WTC11 (cell line): ENCODE measurements around the gene GAB4. TPM values are rescaled to one million over a fixed set of nuclear protein-coding genes. Genes with fewer than 3 reads are reported as not detected.

Source experiments
- ATAC-seq: fragments of 200-7000 bp; cut with Tn5 transposase; 2 replicates; pipeline ENCODE4 v1.10.0; 2021; ENCODE audit warnings: mild to moderate bottlenecking, moderate library complexity
- Bru-seq: library from RNA; stranded (reverse); fragments of 400-500 nt; gene quantifications from one replicate; lab custom pipeline; 2021; lab: Mats Ljungman, UMichigan
- CTCF ChIA-PET: fragments of 300-600 bp; sonication (Branson Sonifier 250); formaldehyde crosslinking; loops from one replicate; lab custom pipeline; 2021; ENCODE audit warnings: antibody characterized with exemption; lab: Charles Lee
- POLR2A ChIA-PET: fragments of 350-600 bp; sonication (Branson Sonifier 250); formaldehyde crosslinking; loops from one replicate; lab custom pipeline; 2021; ENCODE audit warnings: antibody characterized with exemption; lab: Charles Lee
- DNase-seq: peaks from one replicate; pipeline ENCODE4 v3.0.0; 2021; ENCODE audit warnings: low spot score
- H3K27ac Mint-ChIP-seq: 2 replicates; pipeline ENCODE4 v1.8.0; 2021; ENCODE audit warnings: mixed read lengths
- H3K27me3 Mint-ChIP-seq: 2 replicates; pipeline ENCODE4 v1.8.0; 2021; ENCODE audit warnings: low read depth, mild to moderate bottlenecking, moderate library complexity, mixed read lengths
- H3K36me3 Mint-ChIP-seq: 2 replicates; pipeline ENCODE4 v1.8.0; 2021; ENCODE audit warnings: mixed read lengths
- H3K4me1 Mint-ChIP-seq: 2 replicates; pipeline ENCODE4 v1.8.0; 2022; ENCODE audit warnings: mixed read lengths
- H3K4me3 Mint-ChIP-seq: 2 replicates; pipeline ENCODE4 v1.8.0; 2021; ENCODE audit warnings: mild to moderate bottlenecking, moderate library complexity, mixed read lengths
- H3K9me3 Mint-ChIP-seq: 2 replicates; pipeline ENCODE4 v1.8.0; 2021; ENCODE audit warnings: mixed read lengths
- AFF4 ChIP-seq: sonication (generic); formaldehyde crosslinking; IDR thresholded peaks from 2 replicates; pipeline ENCODE4 v1.8.1; 2023; ENCODE audit warnings: mild to moderate bottlenecking, missing genetic modification reagents, borderline replicate concordance
- ARID4B ChIP-seq: sonication (generic); formaldehyde crosslinking; IDR thresholded peaks from 2 replicates; pipeline ENCODE4 v1.8.0; 2023; ENCODE audit warnings: missing genetic modification reagents, mild to moderate bottlenecking, borderline replicate concordance
- ATF3 ChIP-seq: sonication (generic); formaldehyde crosslinking; conservative IDR thresholded peaks from 2 replicates; pipeline ENCODE4 v1.8.1; 2022; ENCODE audit warnings: mild to moderate bottlenecking, missing genetic modification reagents
- EMX1 ChIP-seq: fragments of 250-450 bp; sonication (Bioruptor Pico); IDR thresholded peaks from 2 replicates; pipeline ENCODE4 v1.8.0; 2021; ENCODE audit warnings: mild to moderate bottlenecking
- FOXJ3 ChIP-seq: sonication (generic); formaldehyde crosslinking; IDR thresholded peaks from 2 replicates; pipeline ENCODE4 v1.9.0; 2021; ENCODE audit warnings: missing genetic modification reagents, mild to moderate bottlenecking, borderline replicate concordance
- FOXP1 ChIP-seq: sonication (generic); formaldehyde crosslinking; IDR thresholded peaks from 2 replicates; pipeline ENCODE4 v1.8.0; 2022; ENCODE audit warnings: missing genetic modification reagents, mild to moderate bottlenecking, moderate library complexity, borderline replicate concordance
- MLX ChIP-seq: sonication (generic); formaldehyde crosslinking; IDR thresholded peaks from 2 replicates; pipeline ENCODE4 v1.8.1; 2023; ENCODE audit warnings: mild to moderate bottlenecking, missing genetic modification reagents, moderate library complexity
- USF1 ChIP-seq: sonication (generic); formaldehyde crosslinking; IDR thresholded peaks from 2 replicates; pipeline ENCODE4 v1.8.0; 2022; ENCODE audit warnings: mild to moderate bottlenecking, missing genetic modification reagents
- USF2 ChIP-seq: sonication (generic); formaldehyde crosslinking; IDR thresholded peaks from 2 replicates; pipeline ENCODE4 v1.8.1; 2023; ENCODE audit warnings: mild to moderate bottlenecking, missing genetic modification reagents, moderate library complexity
- long read RNA-seq, 3 experiments: library from RNA in 1 of 3; library from capped mRNA in 1 of 3; library from polyadenylated mRNA in 1 of 3; unstranded in 2 of 3; stranded (forward) in 1 of 3; transcript quantifications; one replicate each; pipeline ENCODE4 v2.0.0, GENCODE V29; 2021
- total RNA-seq: library from RNA; stranded (reverse); gene quantifications from 3 replicates; pipeline ENCODE4 v1.2.3, GENCODE V29; 2021

GAB4 gene
- total RNA-seq = 0.09 to 0.16 TPM in 2 of 3 replicates, not detected in the other
- Bru-seq, nascent RNA = percentile 13 among the genes with signal in this experiment
- long read RNA-seq, experiment 1 = 0 reads
- long read RNA-seq, experiment 2 = 0 reads
- long read RNA-seq, experiment 3 = 0 reads

GRCh38 chr22:17007852-17008731 is at the start of gene GAB4:
Gene GAB4, minus strand, starts transcription at chr22:17008222. Its CDS starts 108 bp downstream, at chr22:17008114.
- TF ChIP-seq USF1 (CRISPR knock-in tag) (no peak; the same call in 1 of the 2 replicates), ATF3 (CRISPR knock-in tag) (no peak), FOXJ3 (CRISPR knock-in tag) (no peak)
- Mint-ChIP-seq H3K36me3 (peaks cover 48% of the 10 kb centered on the region), H3K4me1 (no peaks in the 10 kb centered on the region), H3K27ac (no peak within 1 kb of the TSS), H3K4me3 (peak within 1 kb of the TSS; percentile 54), H3K27me3 (peaks cover 70% of the 10 kb centered on the region), H3K9me3 (peaks cover 72% of the 10 kb centered on the region)
- DNase-seq (no peak), ATAC-seq (no peak)
- ChIA-PET POLR2A (no interaction called here), CTCF (interaction anchor here (0.7 kb wide), 1 partner anchor 46 kb away, joined by 3 read pairs; no protein-coding TSS in a partner anchor)

GRCh38 chr22:17056807-17057206 is 48.8 kb upstream of the GAB4 start:
- Mint-ChIP-seq H3K4me1 (no peaks in the 10 kb centered on the region), H3K27me3 (peaks cover 17% of the 10 kb centered on the region), H3K9me3 (peaks cover 1% of the 10 kb centered on the region), H3K36me3 (no peaks in the 10 kb centered on the region), H3K4me3 (no peak overlapping the region), H3K27ac (no peak overlapping the region)
- CTCF ChIA-PET = interaction anchor here (2.2 to 2.6 kb wide), 3 partner anchors 12 to 140 kb away, joined by 15 to 36 read pairs (median 23); no protein-coding TSS in a partner anchor
- no peak for TF ChIP-seq USF2 (CRISPR knock-in tag)
- no peak for TF ChIP-seq FOXP1 (CRISPR knock-in tag)
- DNase-seq (no peak), ATAC-seq (no peak)
- POLR2A ChIA-PET = no interaction called here

- Mint-ChIP-seq H3K36me3 (no peaks in the 10 kb centered on the region), H3K27me3 (peaks cover 16% of the 10 kb centered on the region), H3K9me3 (peaks cover 9% of the 10 kb centered on the region), H3K27ac (no peak overlapping the region), H3K4me1 (no peaks in the 10 kb centered on the region), H3K4me3 (no peak overlapping the region)
- ATAC-seq (no peak), DNase-seq (no peak)
- TF ChIP-seq AFF4 (CRISPR knock-in tag) (no peak), EMX1 (no peak), MLX (CRISPR knock-in tag) (no peak), ARID4B (CRISPR knock-in tag) (no peak)
- CTCF ChIA-PET = no interaction called here
- POLR2A ChIA-PET = no interaction called here
These were observed 48.0 kb upstream of the GAB4 start for GRCh38 chr22:17056058-17056457.
